T-cell (primary cell): ENCODE data around the gene RRBP1. TPM values are rescaled to one million over a fixed set of nuclear protein-coding genes. Genes with fewer than 3 reads are reported as not detected.
A peak's percentile ranks its signal among the peaks of the same experiment; 100 is the strongest.

ENCODE experiments used
- ATAC-seq, 4 experiments: fragments of 200-7000 bp in 3 of 4; fragments of 150-1000 bp in 1 of 4; cut with Tn5 transposase; replicated peaks in 1 of 4; 1 replicate in 3 of 4; 2 replicates in 1 of 4; pipeline ENCODE4 v1.10.0; 2021; ENCODE audit warnings: moderate library complexity in 3 of 4, mild to moderate bottlenecking in 2 of 4, moderate number of reproducible peaks in 1 of 4
- CTCF ChIA-PET, 2 donors: fragments of 300-600 bp; sonication (Branson Sonifier 250); formaldehyde crosslinking; loops; one replicate each; lab custom pipeline; 2022; ENCODE audit warnings: antibody characterized with exemption in 2 of 2; lab: Charles Lee
- POLR2A ChIA-PET, 2 donors: fragments of 300-600 bp; sonication (Branson Sonifier 250); formaldehyde crosslinking; loops; one replicate each; lab custom pipeline; 2022; ENCODE audit warnings: antibody characterized with exemption in 2 of 2; lab: Charles Lee
- DNase-seq, 35 experiments: peaks; one replicate each; pipeline versions ENCODE4 v3.0.0 to v3.0.0-alpha.2; 2013 to 2023
- H3K27ac ChIP-seq: one replicate; pipeline ENCODE4 v1.5.1; 2013; ENCODE audit warnings: low read length
- H3K27me3 ChIP-seq, 2 experiments: replicated peaks in 1 of 2; 1 replicate in 1 of 2; 2 replicates in 1 of 2; pipeline versions ENCODE4 v1.6.1 to v1.7.0; 2013; ENCODE audit warnings: low read length in 1 of 2, mixed read lengths in 1 of 2; ENCODE audit not compliant: control insufficient read depth in 2 of 2, insufficient read depth in 2 of 2; ENCODE audit errors: extremely low read depth in 1 of 2
- H3K36me3 ChIP-seq, 2 donors: 1 replicate in 1 of 2; 2 replicates in 1 of 2; pipeline versions ENCODE4 v1.6.1 to v1.7.0; 2013; ENCODE audit warnings: low read length in 1 of 2; ENCODE audit not compliant: control insufficient read depth in 2 of 2, insufficient read depth in 1 of 2; ENCODE audit errors: extremely low read depth in 1 of 2
- H3K4me1 ChIP-seq, 2 experiments: 1 replicate in 1 of 2; 2 replicates in 1 of 2; pipeline versions ENCODE4 v1.6.1 to v1.7.0; 2013; ENCODE audit warnings: low read length in 2 of 2, mixed read lengths in 1 of 2; ENCODE audit not compliant: insufficient read depth in 2 of 2, control insufficient read depth in 1 of 2; ENCODE audit errors: extremely low read depth in 1 of 2
- H3K4me3 ChIP-seq, 2 donors: 1 replicate in 1 of 2; 2 replicates in 1 of 2; pipeline versions ENCODE4 v1.5.1 to v1.7.0; 2013; ENCODE audit warnings: mild to moderate bottlenecking in 2 of 2, low read length in 1 of 2, moderate library complexity in 1 of 2; ENCODE audit not compliant: control insufficient read depth in 1 of 2; ENCODE audit errors: extremely low read depth in 1 of 2
- H3K9me3 ChIP-seq: 2 replicates; pipeline ENCODE4 v1.7.0; 2013
- H3K27ac Mint-ChIP-seq, 2 donors: one replicate each; pipeline ENCODE4 v1.8.0; 2020 to 2021; ENCODE audit warnings: mild to moderate bottlenecking in 2 of 2, mixed read lengths in 2 of 2
- H3K27me3 Mint-ChIP-seq, 2 donors: one replicate each; pipeline ENCODE4 v1.8.0; 2021 to 2022; ENCODE audit warnings: mixed read lengths in 2 of 2
- H3K36me3 Mint-ChIP-seq: one replicate; pipeline ENCODE4 v1.8.0; 2021; ENCODE audit warnings: mixed read lengths
- H3K4me1 Mint-ChIP-seq, 3 donors: one replicate each; pipeline ENCODE4 v1.8.0; 2020 to 2022; ENCODE audit warnings: mixed read lengths in 3 of 3, mild to moderate bottlenecking in 1 of 3
- H3K4me3 Mint-ChIP-seq, 3 donors: one replicate each; pipeline ENCODE4 v1.8.0; 2020 to 2022; ENCODE audit warnings: mild to moderate bottlenecking in 3 of 3, mixed read lengths in 3 of 3, moderate library complexity in 3 of 3
- H3K9me3 Mint-ChIP-seq, 3 donors: one replicate each; pipeline ENCODE4 v1.8.0; 2020 to 2022; ENCODE audit warnings: mixed read lengths in 3 of 3
- WGBS: methylation state at CpG from one replicate; pipeline ENCODE4 v1.1.5; 2013; ENCODE audit warnings: missing lambda C conversion rate; ENCODE audit not compliant: insufficient coverage; 5-methylcytosine and 5-hydroxymethylcytosine counted together
- total RNA-seq, 35 experiments: library from RNA in 6 of 35; stranded (reverse) in 6 of 35; fragments of 120-200 nt in 1 of 35; gene quantifications; one replicate each; pipeline versions ENCODE4 v1.2.1 to v1.2.4 and lab custom pipeline; 2013 to 2026

Gene RRBP1
- total RNA-seq, 5 donors from 2014 or later (not counting 1 experiment from before 2014, with no cell fraction given): 26.3 to 32.4 (median 30.1) TPM

- H3K4me3 Mint-ChIP-seq: no peak overlapping the region
- H3K27me3 Mint-ChIP-seq: no peaks in the 10 kb centered on the region
- 90% methylated on average over 12 of the region's 22 CpGs for WGBS
- Histone ChIP-seq H3K9me3 (no peaks in the 10 kb centered on the region), H3K27ac (no peak overlapping the region), H3K36me3 (peaks cover 13 to 28% of the 10 kb centered on the region in 2 donors), H3K27me3 (no peaks in the 10 kb centered on the region), H3K4me3 (no peak overlapping the region), H3K4me1 (peaks cover 7 to 26% of the 10 kb centered on the region in 2 experiments)
- POLR2A ChIA-PET: no interaction called here
- CTCF ChIA-PET: interaction anchor here in 1 of 2 donors (0.9 to 1.1 kb wide), 3 partner anchors 46 to 378 kb away, joined by 3 to 6 read pairs (median 3); no protein-coding TSS in a partner anchor
- H3K27ac Mint-ChIP-seq: peak overlapping the region in 1 of 2 donors; percentile 55
- ATAC-seq (no peak), DNase-seq (peak in 2 of 35 experiments; percentile 8 to 23)
- peaks cover 12 to 15% (median 15%) of the 10 kb centered on the region in 3 donors for H3K4me1 Mint-ChIP-seq
- peaks cover 21% of the 10 kb centered on the region for H3K36me3 Mint-ChIP-seq
- H3K9me3 Mint-ChIP-seq: no peaks in the 10 kb centered on the region
Observed at GRCh38 chr20:17616480-17617211, 65.4 kb downstream of the RRBP1 start.

- ATAC-seq (no peak), DNase-seq (peak in 1 of 35 experiments; percentile 9)
- POLR2A ChIA-PET: no interaction called here
- no peak overlapping the region for H3K4me3 Mint-ChIP-seq
- no peaks in the 10 kb centered on the region for H3K9me3 Mint-ChIP-seq
- H3K27me3 Mint-ChIP-seq: no peaks in the 10 kb centered on the region
- peaks cover 15 to 21% (median 18%) of the 10 kb centered on the region in 3 donors for H3K4me1 Mint-ChIP-seq
- 74% methylated on average over 17 of the region's 22 CpGs for WGBS
- Histone ChIP-seq H3K36me3 (peaks cover 12 to 22% of the 10 kb centered on the region in 2 donors), H3K27ac (no peak overlapping the region), H3K27me3 (no peaks in the 10 kb centered on the region), H3K4me3 (no peak overlapping the region), H3K9me3 (no peaks in the 10 kb centered on the region), H3K4me1 (peaks cover 12 to 34% of the 10 kb centered on the region in 2 experiments)
- H3K36me3 Mint-ChIP-seq: peaks cover 16% of the 10 kb centered on the region
- CTCF ChIA-PET: no interaction called here
- no peak overlapping the region for H3K27ac Mint-ChIP-seq
Observed at GRCh38 chr20:17615645-17616479, 66.2 kb downstream of the RRBP1 start.

GRCh38 chr20:17614812-17615644 is 67.0 kb downstream of the RRBP1 start:
- DNase-seq (peak in 1 of 35 experiments; percentile 11), ATAC-seq (no peak)
- POLR2A ChIA-PET: no interaction called here
- H3K9me3 ChIP-seq: no peaks in the 10 kb centered on the region
- Mint-ChIP-seq H3K4me3 (no peak overlapping the region), H3K4me1 (peaks cover 23 to 30% (median 27%) of the 10 kb centered on the region in 3 donors), H3K9me3 (no peaks in the 10 kb centered on the region), H3K27me3 (no peaks in the 10 kb centered on the region), H3K36me3 (peaks cover 15% of the 10 kb centered on the region), H3K27ac (peak overlapping the region; percentile 31 to 59)
- H3K27me3 ChIP-seq: no peaks in the 10 kb centered on the region
- peaks cover 19 to 42% of the 10 kb centered on the region in 2 experiments for H3K4me1 ChIP-seq
- peaks cover 12 to 16% of the 10 kb centered on the region in 2 donors for H3K36me3 ChIP-seq
- H3K4me3 ChIP-seq: no peak overlapping the region
- WGBS: 84% methylated on average over 28 of the region's 32 CpGs
- CTCF ChIA-PET: no interaction called here
- H3K27ac ChIP-seq: no peak overlapping the region

- no peaks in the 10 kb centered on the region for H3K27me3 ChIP-seq
- POLR2A ChIA-PET: no interaction called here
Observed at GRCh38 chr20:17614176-17614811, 67.7 kb downstream of the RRBP1 start.

GRCh38 chr20:17613328-17614175 is 68.5 kb downstream of the RRBP1 start:
- Mint-ChIP-seq H3K36me3 (peaks cover 8% of the 10 kb centered on the region), H3K9me3 (no peaks in the 10 kb centered on the region), H3K27me3 (no peaks in the 10 kb centered on the region), H3K4me3 (no peak overlapping the region), H3K27ac (peak overlapping the region; percentile 58 to 60), H3K4me1 (peaks cover 34 to 43% (median 38%) of the 10 kb centered on the region in 3 donors)
- H3K27me3 ChIP-seq: no peaks in the 10 kb centered on the region
- POLR2A ChIA-PET: no interaction called here
- DNase-seq (peak in 11 of 35 experiments; percentile 11 to 54 (median 30)), ATAC-seq (no peak)
- H3K4me3 ChIP-seq: no peak overlapping the region
- CTCF ChIA-PET: interaction anchor here in 1 of 2 donors (0.6 kb wide), 1 partner anchor 37 kb away, joined by 3 read pairs; no protein-coding TSS in a partner anchor
- 87% methylated on average over 30 of the region's 40 CpGs for WGBS
- no peaks in the 10 kb centered on the region for H3K9me3 ChIP-seq
- H3K4me1 ChIP-seq: peaks cover 28 to 54% of the 10 kb centered on the region in 2 experiments
- H3K36me3 ChIP-seq: peaks cover 2 to 10% of the 10 kb centered on the region in 2 donors
- H3K27ac ChIP-seq: peak overlapping the region; percentile 81

More at GRCh38 chr20:17614176-17614811, 67.7 kb downstream of the RRBP1 start:
- Mint-ChIP-seq H3K9me3 (no peaks in the 10 kb centered on the region), H3K36me3 (peaks cover 9% of the 10 kb centered on the region), H3K27me3 (no peaks in the 10 kb centered on the region), H3K4me3 (no peak overlapping the region), H3K27ac (peak overlapping the region; percentile 59 to 60), H3K4me1 (peaks cover 30 to 37% (median 34%) of the 10 kb centered on the region in 3 donors)
- ATAC-seq: no peak
- CTCF ChIA-PET: interaction anchor here in 1 of 2 donors (0.6 kb wide), 1 partner anchor 37 kb away, joined by 3 read pairs; no protein-coding TSS in a partner anchor
- H3K9me3 ChIP-seq: no peaks in the 10 kb centered on the region
- DNase-seq: peak in 1 of 35 experiments; percentile 8
- WGBS: 86% methylated on average over 14 of the region's 20 CpGs
- no peak overlapping the region for H3K27ac ChIP-seq
- H3K4me3 ChIP-seq: no peak overlapping the region
- H3K36me3 ChIP-seq: peaks cover 6 to 10% of the 10 kb centered on the region in 2 donors
- H3K4me1 ChIP-seq: peaks cover 26 to 50% of the 10 kb centered on the region in 2 experiments
